ENCODE results near the gene PRKCA. TPM values are rescaled to one million over a fixed set of nuclear protein-coding genes. Genes with fewer than 3 reads are reported as not detected.

The PRKCA gene
- total RNA-seq, 3 donors from 2014 or later = 42.3 to 77.7 (median 56.3) TPM

DNA sequence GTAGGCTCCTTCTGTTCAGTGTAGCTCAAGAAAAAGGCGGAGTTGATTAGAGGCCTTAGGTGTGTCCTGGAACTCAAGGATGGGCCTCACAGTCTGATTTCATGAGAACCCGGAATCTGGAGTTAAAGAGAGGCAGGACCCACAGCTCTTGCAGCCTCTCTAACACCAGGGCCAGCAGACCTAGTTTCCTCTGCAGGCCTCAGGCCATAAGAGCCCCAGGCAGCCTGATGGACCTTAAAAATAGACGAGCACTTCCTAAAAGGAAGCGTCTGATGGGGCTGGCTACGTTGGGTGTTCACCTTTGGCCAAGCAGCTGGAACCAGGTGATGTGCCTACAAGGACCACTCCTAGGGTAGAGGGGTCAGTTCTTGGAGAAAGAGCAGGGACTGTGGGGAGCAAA lies 540.1 kb downstream of the PRKCA start:
- no peak for TF ChIP-seq CTCF (IDR thresholded peaks at IDR 0.05)
- no peak for ATAC-seq
- Histone ChIP-seq H3K4me1 (ENCODE audit: low read depth) (no peaks in the 10 kb centered on the region), H3K36me3 (ENCODE audit: low read depth) (no peaks in the 10 kb centered on the region), H3K4me3 (no peak overlapping the region), H3K9me3 (no peaks in the 10 kb centered on the region)
- DNase-seq = no peak
- intact Hi-C loops (cut with DNase I, micrococcal nuclease) = no loop called here

DNA sequence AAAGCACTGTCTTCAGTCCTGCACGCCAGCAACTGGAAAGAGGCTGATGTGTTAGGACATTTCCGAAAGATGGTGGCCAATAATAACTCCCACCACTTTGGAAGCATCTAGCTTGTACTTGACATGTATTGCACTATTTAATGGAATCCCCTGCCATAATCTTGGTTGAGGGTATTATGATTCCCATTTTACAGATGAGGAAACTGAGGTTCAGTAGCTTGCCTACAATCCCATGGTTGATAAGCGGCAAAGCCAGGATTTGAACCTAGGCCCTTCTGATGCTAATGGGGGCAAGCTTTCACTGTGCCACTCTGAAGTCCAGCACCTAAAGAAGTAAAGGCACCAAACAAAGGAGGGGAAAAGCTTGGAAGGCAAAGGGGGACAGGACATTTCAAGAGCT lies 540.5 kb downstream of the PRKCA start:
- no peaks in the 10 kb centered on the region for H3K36me3 ChIP-seq (ENCODE audit: low read depth)
- intact Hi-C loops (cut with DNase I, micrococcal nuclease) = no loop called here
- ATAC-seq (no peak), DNase-seq (no peak)
- no peak for TF ChIP-seq CTCF (IDR thresholded peaks at IDR 0.05)
- H3K4me1 ChIP-seq (ENCODE audit: low read depth) = no peaks in the 10 kb centered on the region
- H3K4me3 ChIP-seq = no peak overlapping the region
- no peaks in the 10 kb centered on the region for H3K9me3 ChIP-seq

DNA sequence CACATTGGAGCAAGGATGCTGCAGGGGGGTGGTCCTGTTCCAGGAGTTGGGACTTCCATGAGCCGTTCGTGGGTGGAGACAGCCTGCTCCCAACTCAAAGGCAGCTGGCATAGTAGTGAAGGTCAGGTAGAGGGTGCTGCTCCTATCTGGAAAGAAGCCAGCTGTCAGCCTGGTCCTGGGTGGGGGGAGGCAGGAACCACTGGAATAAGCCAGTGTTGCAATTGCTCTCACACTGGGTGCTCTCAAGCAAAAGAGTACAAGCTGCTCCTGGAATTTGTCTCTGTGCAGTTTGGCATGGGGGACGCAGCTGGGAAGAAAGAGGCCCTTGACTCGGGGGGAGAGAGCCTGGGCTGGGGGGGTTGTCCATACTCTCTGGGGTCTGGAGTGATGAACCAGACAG lies 541.2 kb downstream of the PRKCA start:
- no peak for TF ChIP-seq CTCF (IDR thresholded peaks at IDR 0.05)
- no peaks in the 10 kb centered on the region for H3K4me1 ChIP-seq (ENCODE audit: low read depth)
- no peak for DNase-seq
- no peaks in the 10 kb centered on the region for H3K9me3 ChIP-seq
- H3K36me3 ChIP-seq (ENCODE audit: low read depth) = no peaks in the 10 kb centered on the region
- no peak for ATAC-seq
- intact Hi-C loops (cut with DNase I, micrococcal nuclease) = no loop called here
- no peak overlapping the region for H3K4me3 ChIP-seq

DNA sequence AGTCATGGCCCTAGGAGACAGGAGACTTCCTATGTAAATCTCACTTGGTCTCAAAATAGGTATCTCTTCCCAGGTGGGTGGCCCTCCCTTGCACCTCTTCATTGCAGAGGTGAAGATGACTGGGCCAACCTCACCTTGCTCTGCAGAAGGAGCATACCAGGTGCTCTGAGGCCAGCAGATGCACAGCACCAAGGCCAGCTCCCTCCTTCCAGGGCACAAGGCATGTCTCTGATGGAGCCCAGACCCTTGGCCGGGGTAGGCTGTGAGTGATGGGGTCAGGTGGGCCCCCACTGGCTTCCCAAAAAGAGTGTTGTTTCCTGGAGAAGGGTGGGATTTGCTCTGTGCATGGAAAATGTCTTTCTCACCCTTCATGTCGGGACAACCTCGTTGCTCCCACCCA lies 545.3 kb downstream of the PRKCA start:
- no peak overlapping the region for H3K4me3 ChIP-seq
- no peak for ATAC-seq
- no peaks in the 10 kb centered on the region for H3K36me3 ChIP-seq (ENCODE audit: low read depth)
- no peaks in the 10 kb centered on the region for H3K4me1 ChIP-seq (ENCODE audit: low read depth)
- intact Hi-C loops (cut with DNase I, micrococcal nuclease) = no loop called here
- H3K9me3 ChIP-seq = no peaks in the 10 kb centered on the region
- no peak for TF ChIP-seq CTCF (IDR thresholded peaks at IDR 0.05)
- no peak for DNase-seq

DNA sequence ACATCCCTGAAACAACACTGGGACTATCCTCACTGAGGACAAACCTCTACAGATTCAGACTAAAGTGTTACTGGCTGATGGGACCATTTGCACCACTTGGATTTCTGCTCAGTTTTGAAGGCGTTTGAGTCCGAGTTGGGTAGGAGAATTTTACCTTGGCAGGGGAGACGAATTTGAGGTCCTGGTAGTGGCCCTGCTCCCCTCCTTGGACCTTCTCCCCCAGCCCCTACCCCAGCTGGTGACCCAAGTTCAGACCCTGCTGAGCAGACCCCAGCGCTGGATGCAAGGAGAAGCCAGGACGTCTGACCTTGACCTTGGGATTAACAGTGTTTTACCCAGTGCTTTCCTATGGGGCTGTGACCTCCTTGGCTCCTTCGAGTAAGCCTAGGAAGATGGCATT lies 546.1 kb downstream of the PRKCA start:
- no peaks in the 10 kb centered on the region for H3K4me1 ChIP-seq (ENCODE audit: low read depth)
- no peak for ATAC-seq
- intact Hi-C loops (cut with DNase I, micrococcal nuclease) = no loop called here
- no peak for DNase-seq
- no peak for TF ChIP-seq CTCF (IDR thresholded peaks at IDR 0.05)
- H3K9me3 ChIP-seq = no peaks in the 10 kb centered on the region
- no peaks in the 10 kb centered on the region for H3K36me3 ChIP-seq (ENCODE audit: low read depth)
- no peak overlapping the region for H3K4me3 ChIP-seq

GRCh38 chr17:66849032-66849655 lies 546.7 kb downstream of the PRKCA start:
- TF ChIP-seq CTCF (IDR thresholded peaks at IDR 0.05) = no peak
- Histone ChIP-seq H3K4me1 (ENCODE audit: low read depth) (no peaks in the 10 kb centered on the region), H3K36me3 (ENCODE audit: low read depth) (no peaks in the 10 kb centered on the region), H3K9me3 (no peaks in the 10 kb centered on the region), H3K4me3 (no peak overlapping the region)
- intact Hi-C loops (cut with DNase I, micrococcal nuclease) = no loop called here
- no peak for DNase-seq
- ATAC-seq = no peak
